NCI-H1436 (cell line): ENCODE results near the gene PATE3.

Source experiments
- DNase-seq: peaks from one replicate; lab custom pipeline; 2025; lab: John Stamatoyannopoulos, UW

Gene PATE3

GRCh38 chr11:125787827-125788226 is at the start of gene PATE3:
Gene PATE3, plus strand, starts transcription at chr11:125788127. Its CDS starts 25 bp downstream, at chr11:125788152.
- no peak for DNase-seq

GRCh38 chr11:125740617-125741016 is 47.3 kb upstream of the PATE3 start:
- no peak for DNase-seq

- DNase-seq: no peak
These were observed 44.2 kb upstream of the PATE3 start for GRCh38 chr11:125743681-125744080.

GRCh38 chr11:125745979-125746378 is 41.9 kb upstream of the PATE3 start, which contains the start of gene PATE1:
Gene PATE1, plus strand, starts transcription at chr11:125746279. Its CDS starts 26 bp downstream, at chr11:125746305.
- no peak for DNase-seq

- no peak for DNase-seq
These were observed 37.3 kb upstream of the PATE3 start for GRCh38 chr11:125750629-125751028.

GRCh38 chr11:125756050-125756449 is 31.9 kb upstream of the PATE3 start:
- DNase-seq: no peak

GRCh38 chr11:125762445-125762844 is 25.5 kb upstream of the PATE3 start:
- no peak for DNase-seq

- DNase-seq: no peak
These were observed 24.4 kb upstream of the PATE3 start for GRCh38 chr11:125763483-125763882.

- DNase-seq: no peak
These were observed 21.7 kb upstream of the PATE3 start for GRCh38 chr11:125766251-125766650.

- DNase-seq: no peak
These were observed 19.4 kb upstream of the PATE3 start for GRCh38 chr11:125768336-125769046.

GRCh38 chr11:125770583-125770982 is 17.3 kb upstream of the PATE3 start:
- no peak for DNase-seq

GRCh38 chr11:125772834-125773505 is 15.0 kb upstream of the PATE3 start:
- DNase-seq: no peak

GRCh38 chr11:125773516-125773915 is 14.4 kb upstream of the PATE3 start:
- DNase-seq: no peak

GRCh38 chr11:125777309-125777708 is 10.6 kb upstream of the PATE3 start:
- DNase-seq: no peak

- no peak for DNase-seq
These were observed 9.2 kb upstream of the PATE3 start, which contains the start of gene PATE2 for GRCh38 chr11:125778728-125779127. Gene PATE2, minus strand, starts transcription at chr11:125778828. Its CDS starts 55 bp downstream, at chr11:125778773.

- DNase-seq: no peak
These were observed 3.2 kb upstream of the PATE3 start for GRCh38 chr11:125784678-125785077.

GRCh38 chr11:125790825-125791224 is 2.9 kb downstream of the PATE3 start:
- DNase-seq: no peak

GRCh38 chr11:125797641-125798040 is 9.7 kb downstream of the PATE3 start:
- DNase-seq: no peak

- no peak for DNase-seq
These were observed 11.9 kb downstream of the PATE3 start for GRCh38 chr11:125799808-125800207.

- DNase-seq: no peak
These were observed 14.5 kb downstream of the PATE3 start for GRCh38 chr11:125802387-125802786.

- DNase-seq: no peak
These were observed 20.0 kb downstream of the PATE3 start for GRCh38 chr11:125807909-125808308.

- DNase-seq: no peak
These were observed 45.1 kb downstream of the PATE3 start, which contains the start of gene PATE4 for GRCh38 chr11:125833016-125833415. Gene PATE4, plus strand, starts transcription at chr11:125833316. Its CDS starts 44 bp downstream, at chr11:125833360.

- no peak for DNase-seq
These were observed 47.8 kb downstream of the PATE3 start for GRCh38 chr11:125835748-125836147.
